Neural cell (in vitro differentiated cells): ENCODE data around the gene RBM48. TPM values are rescaled to one million over a fixed set of nuclear protein-coding genes. Genes with fewer than 3 reads are reported as not detected.

Source experiments
- H2AFZ ChIP-seq: fragments of 200-600, 300-800 bp; sonication (generic), shearing (Covaris generic); 2 replicates; pipeline ENCODE4 v1.6.0; 2014; ENCODE audit warnings: low read depth, mild to moderate bottlenecking, antibody characterized with exemption, low read length, moderate library complexity
- H3F3A ChIP-seq: fragments of 200-600 bp; shearing (Covaris generic); 2 replicates; pipeline ENCODE4 v1.6.1; 2016; ENCODE audit warnings: mild to moderate bottlenecking, moderate library complexity, mixed read lengths, antibody characterized with exemption, low read length; ENCODE audit not compliant: insufficient read depth, poor library complexity, severe bottlenecking
- H3K27ac ChIP-seq: fragments of 200-600, 300-800 bp; sonication (generic), shearing (Covaris generic); 2 replicates; pipeline ENCODE4 v1.5.1; 2014; ENCODE audit warnings: mild to moderate bottlenecking, low read length, moderate library complexity
- H3K27me3 ChIP-seq: fragments of 300-800, 200-600 bp; sonication (generic), shearing (Covaris generic); 2 replicates; pipeline ENCODE4 v1.6.0; 2014; ENCODE audit warnings: mild to moderate bottlenecking, low read depth, low read length, moderate library complexity; ENCODE audit not compliant: insufficient read depth
- H3K36me3 ChIP-seq: fragments of 300-800, 200-600 bp; sonication (generic), shearing (Covaris generic); 2 replicates; pipeline ENCODE4 v1.5.1; 2014; ENCODE audit warnings: mild to moderate bottlenecking, antibody characterized with exemption, low read length, moderate library complexity; ENCODE audit not compliant: insufficient read depth
- H3K4me2 ChIP-seq: fragments of 300-800, 200-600 bp; sonication (generic), shearing (Covaris generic); 2 replicates; pipeline ENCODE4 v1.6.0; 2014; ENCODE audit warnings: mild to moderate bottlenecking, low read length
- H3K4me3 ChIP-seq: fragments of 300-800, 200-600 bp; sonication (generic), shearing (Covaris generic); 2 replicates; pipeline ENCODE4 v1.5.1; 2014; ENCODE audit warnings: mild to moderate bottlenecking, low read length, moderate library complexity
- H3K79me2 ChIP-seq: fragments of 200-600 bp; shearing (Covaris generic); replicated peaks from 2 replicates; pipeline ENCODE4 v1.6.0; 2014; ENCODE audit warnings: mild to moderate bottlenecking, low read length, moderate library complexity; ENCODE audit not compliant: insufficient read depth
- H3K9ac ChIP-seq: fragments of 300-800, 200-600 bp; sonication (generic), shearing (Covaris generic); 2 replicates; pipeline ENCODE4 v1.6.1; 2016; ENCODE audit warnings: mild to moderate bottlenecking, low read length, mixed read lengths
- H3K9me2 ChIP-seq: fragments of 200-600 bp; shearing (Covaris generic); 2 replicates; pipeline ENCODE4 v1.6.1; 2016; ENCODE audit warnings: mild to moderate bottlenecking, low read length, mixed read lengths; ENCODE audit not compliant: insufficient read depth
- H3K9me3 ChIP-seq: fragments of 200-600, 300-800 bp; sonication (generic), shearing (Covaris generic); 2 replicates; pipeline ENCODE4 v1.6.1; 2016; ENCODE audit warnings: mild to moderate bottlenecking, mixed run types, low read length, moderate library complexity, mixed read lengths
- H4K20me1 ChIP-seq: fragments of 200-600 bp; shearing (Covaris generic); 2 replicates; pipeline ENCODE4 v1.6.1; 2016; ENCODE audit warnings: mild to moderate bottlenecking, mixed run types; ENCODE audit not compliant: insufficient read depth
- EP300 ChIP-seq: fragments of 450-650 bp; conservative IDR thresholded peaks from 2 replicates; pipeline ENCODE4 v1.6.1; 2014; ENCODE audit warnings: antibody characterized with exemption, mild to moderate bottlenecking, moderate library complexity; ENCODE audit not compliant: poor library complexity, severe bottlenecking
- EZH2 ChIP-seq: fragments of 200-600, 300-800 bp; shearing (Covaris generic), sonication (generic); IDR thresholded peaks from 2 replicates; pipeline ENCODE4 v1.6.1; 2014; ENCODE audit warnings: antibody characterized with exemption, low read length, borderline replicate concordance, mild to moderate bottlenecking; ENCODE audit not compliant: insufficient read depth, poor library complexity, severe bottlenecking
- MXI1 ChIP-seq: fragments of 450-650 bp; conservative IDR thresholded peaks from 2 replicates; pipeline ENCODE4 v1.6.1; 2014; ENCODE audit warnings: antibody characterized with exemption, mild to moderate bottlenecking; ENCODE audit not compliant: poor library complexity, severe bottlenecking
- POLR2AphosphoS5 ChIP-seq: IDR thresholded peaks from 2 replicates; pipeline ENCODE4 v1.6.1; 2012
- RAD21 ChIP-seq: fragments of 450-650 bp; conservative IDR thresholded peaks from 2 replicates; pipeline ENCODE4 v1.6.1; 2014; ENCODE audit warnings: antibody characterized with exemption, mild to moderate bottlenecking, moderate library complexity
- SMC3 ChIP-seq: fragments of 450-650 bp; conservative IDR thresholded peaks from 2 replicates; pipeline ENCODE4 v1.6.1; 2014; ENCODE audit warnings: antibody characterized with exemption, mild to moderate bottlenecking, moderate library complexity; ENCODE audit not compliant: poor library complexity
- TAF1 ChIP-seq: IDR thresholded peaks from 2 replicates; pipeline ENCODE4 v1.6.1; 2012; ENCODE audit warnings: low read depth
- polyA plus RNA-seq: library from polyadenylated mRNA; depleted of rRNA; stranded (reverse); fragments of >200 nt; gene quantifications from 2 replicates; pipeline ENCODE4 v1.2.3, GENCODE V29; 2014
- TF ChIP-seq, protein P1 (sequence below): IDR thresholded peaks from 2 replicates; pipeline ENCODE4 v1.6.1; 2012; ENCODE audit warnings: borderline replicate concordance
- TF ChIP-seq, protein P2 (sequence below): fragments of 450-650 bp; IDR thresholded peaks from 2 replicates; pipeline ENCODE4 v1.5.1; 2014; ENCODE audit warnings: antibody characterized with exemption, mild to moderate bottlenecking, moderate library complexity; ENCODE audit not compliant: poor library complexity, severe bottlenecking

The RBM48 gene
- polyA plus RNA-seq, 1 donor from 2014 or later, result 26.4 TPM

DNA sequence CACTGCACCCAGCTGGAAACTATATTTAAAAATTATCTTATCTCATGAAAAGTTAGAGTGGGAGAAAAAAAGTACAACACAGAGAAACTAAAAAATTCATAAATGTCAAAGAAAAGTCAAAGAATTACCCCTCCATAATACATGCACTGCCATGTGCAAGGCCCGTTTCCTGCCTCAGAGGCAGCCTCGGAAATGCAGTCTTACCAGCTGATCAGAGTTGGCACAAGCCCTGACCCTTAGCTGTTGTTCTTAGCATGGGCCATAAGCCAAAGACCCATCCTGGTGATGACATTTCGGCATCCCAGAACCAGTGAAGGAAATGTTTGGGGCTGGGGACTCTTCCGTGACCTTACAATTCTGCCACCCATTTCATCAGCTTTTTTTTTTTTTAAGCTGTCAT, 21.6 kb downstream of the RBM48 start:
- TF ChIP-seq POLR2AphosphoS5 (no peak), RAD21 (no peak), SMC3 (no peak), EZH2 (no peak), EP300 (no peak), MXI1 (no peak), TAF1 (no peak)
- TF ChIP-seq, protein P1, sequence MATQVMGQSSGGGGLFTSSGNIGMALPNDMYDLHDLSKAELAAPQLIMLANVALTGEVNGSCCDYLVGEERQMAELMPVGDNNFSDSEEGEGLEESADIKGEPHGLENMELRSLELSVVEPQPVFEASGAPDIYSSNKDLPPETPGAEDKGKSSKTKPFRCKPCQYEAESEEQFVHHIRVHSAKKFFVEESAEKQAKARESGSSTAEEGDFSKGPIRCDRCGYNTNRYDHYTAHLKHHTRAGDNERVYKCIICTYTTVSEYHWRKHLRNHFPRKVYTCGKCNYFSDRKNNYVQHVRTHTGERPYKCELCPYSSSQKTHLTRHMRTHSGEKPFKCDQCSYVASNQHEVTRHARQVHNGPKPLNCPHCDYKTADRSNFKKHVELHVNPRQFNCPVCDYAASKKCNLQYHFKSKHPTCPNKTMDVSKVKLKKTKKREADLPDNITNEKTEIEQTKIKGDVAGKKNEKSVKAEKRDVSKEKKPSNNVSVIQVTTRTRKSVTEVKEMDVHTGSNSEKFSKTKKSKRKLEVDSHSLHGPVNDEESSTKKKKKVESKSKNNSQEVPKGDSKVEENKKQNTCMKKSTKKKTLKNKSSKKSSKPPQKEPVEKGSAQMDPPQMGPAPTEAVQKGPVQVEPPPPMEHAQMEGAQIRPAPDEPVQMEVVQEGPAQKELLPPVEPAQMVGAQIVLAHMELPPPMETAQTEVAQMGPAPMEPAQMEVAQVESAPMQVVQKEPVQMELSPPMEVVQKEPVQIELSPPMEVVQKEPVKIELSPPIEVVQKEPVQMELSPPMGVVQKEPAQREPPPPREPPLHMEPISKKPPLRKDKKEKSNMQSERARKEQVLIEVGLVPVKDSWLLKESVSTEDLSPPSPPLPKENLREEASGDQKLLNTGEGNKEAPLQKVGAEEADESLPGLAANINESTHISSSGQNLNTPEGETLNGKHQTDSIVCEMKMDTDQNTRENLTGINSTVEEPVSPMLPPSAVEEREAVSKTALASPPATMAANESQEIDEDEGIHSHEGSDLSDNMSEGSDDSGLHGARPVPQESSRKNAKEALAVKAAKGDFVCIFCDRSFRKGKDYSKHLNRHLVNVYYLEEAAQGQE, result no peak
- TF ChIP-seq, protein P2, sequence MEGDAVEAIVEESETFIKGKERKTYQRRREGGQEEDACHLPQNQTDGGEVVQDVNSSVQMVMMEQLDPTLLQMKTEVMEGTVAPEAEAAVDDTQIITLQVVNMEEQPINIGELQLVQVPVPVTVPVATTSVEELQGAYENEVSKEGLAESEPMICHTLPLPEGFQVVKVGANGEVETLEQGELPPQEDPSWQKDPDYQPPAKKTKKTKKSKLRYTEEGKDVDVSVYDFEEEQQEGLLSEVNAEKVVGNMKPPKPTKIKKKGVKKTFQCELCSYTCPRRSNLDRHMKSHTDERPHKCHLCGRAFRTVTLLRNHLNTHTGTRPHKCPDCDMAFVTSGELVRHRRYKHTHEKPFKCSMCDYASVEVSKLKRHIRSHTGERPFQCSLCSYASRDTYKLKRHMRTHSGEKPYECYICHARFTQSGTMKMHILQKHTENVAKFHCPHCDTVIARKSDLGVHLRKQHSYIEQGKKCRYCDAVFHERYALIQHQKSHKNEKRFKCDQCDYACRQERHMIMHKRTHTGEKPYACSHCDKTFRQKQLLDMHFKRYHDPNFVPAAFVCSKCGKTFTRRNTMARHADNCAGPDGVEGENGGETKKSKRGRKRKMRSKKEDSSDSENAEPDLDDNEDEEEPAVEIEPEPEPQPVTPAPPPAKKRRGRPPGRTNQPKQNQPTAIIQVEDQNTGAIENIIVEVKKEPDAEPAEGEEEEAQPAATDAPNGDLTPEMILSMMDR, result no peak
- H3K79me2 ChIP-seq, result no peaks in the 10 kb centered on the region
- H3K36me3 ChIP-seq, result no peaks in the 10 kb centered on the region
- H3K9ac ChIP-seq, result no peak overlapping the region
- no peak overlapping the region for H3K27ac ChIP-seq
- no peaks in the 10 kb centered on the region for H3K9me2 ChIP-seq
- no peaks in the 10 kb centered on the region for H4K20me1 ChIP-seq
- no peaks in the 10 kb centered on the region for H3K27me3 ChIP-seq
- H3K9me3 ChIP-seq, result no peaks in the 10 kb centered on the region
- no peak overlapping the region for H3K4me3 ChIP-seq
- H2AFZ ChIP-seq, result no peak overlapping the region
- H3F3A ChIP-seq, result no peaks in the 10 kb centered on the region
- H3K4me2 ChIP-seq, result no peak overlapping the region

DNA sequence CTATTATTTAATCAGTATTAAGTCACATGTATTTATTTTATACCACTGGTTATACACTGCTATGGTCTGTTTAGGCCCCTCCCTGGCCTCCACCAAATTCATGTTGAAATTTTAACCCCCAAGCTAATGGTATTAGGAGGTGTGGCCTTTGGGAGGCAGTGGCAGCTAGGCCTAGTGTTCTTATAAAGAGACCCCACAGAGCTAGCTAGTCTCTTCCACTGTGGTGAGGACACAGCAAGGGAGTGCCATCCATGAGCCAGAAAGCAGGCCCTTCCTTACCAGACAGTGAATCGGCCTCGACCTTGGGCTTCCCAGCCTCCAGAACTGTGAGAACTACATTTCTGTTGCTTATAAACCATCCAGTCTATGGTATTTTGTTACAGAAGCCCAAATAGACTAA, 28.7 kb downstream of the RBM48 start:
- no peak for TF ChIP-seq EP300
- TF ChIP-seq SMC3, result no peak
- no peak for TF ChIP-seq MXI1
- TF ChIP-seq, protein P2, result no peak
- TF ChIP-seq, protein P1, result no peak
- no peak for TF ChIP-seq TAF1
- TF ChIP-seq EZH2, result no peak
- TF ChIP-seq RAD21, result no peak
- TF ChIP-seq POLR2AphosphoS5, result no peak
- H3K9me3 ChIP-seq, result no peaks in the 10 kb centered on the region
- H3K9ac ChIP-seq, result no peak overlapping the region
- H2AFZ ChIP-seq, result no peak overlapping the region
- H3K4me3 ChIP-seq, result no peak overlapping the region
- no peaks in the 10 kb centered on the region for H3K79me2 ChIP-seq
- H3K27me3 ChIP-seq, result no peaks in the 10 kb centered on the region
- no peaks in the 10 kb centered on the region for H3K36me3 ChIP-seq
- H3F3A ChIP-seq, result no peaks in the 10 kb centered on the region
- no peaks in the 10 kb centered on the region for H3K9me2 ChIP-seq
- no peaks in the 10 kb centered on the region for H4K20me1 ChIP-seq
- H3K27ac ChIP-seq, result no peak overlapping the region
- no peak overlapping the region for H3K4me2 ChIP-seq
